ENCODE data around the gene LTO1. TPM values are rescaled to one million over a fixed set of nuclear protein-coding genes. Genes with fewer than 3 reads are reported as not detected.

The LTO1 gene
- total and polyA plus RNA-seq, 2 of the 13 experiments (the other 11 are each of a cell fraction or from before 2014, with no cell fraction given) = 11.8 to 15.0 TPM

DNA sequence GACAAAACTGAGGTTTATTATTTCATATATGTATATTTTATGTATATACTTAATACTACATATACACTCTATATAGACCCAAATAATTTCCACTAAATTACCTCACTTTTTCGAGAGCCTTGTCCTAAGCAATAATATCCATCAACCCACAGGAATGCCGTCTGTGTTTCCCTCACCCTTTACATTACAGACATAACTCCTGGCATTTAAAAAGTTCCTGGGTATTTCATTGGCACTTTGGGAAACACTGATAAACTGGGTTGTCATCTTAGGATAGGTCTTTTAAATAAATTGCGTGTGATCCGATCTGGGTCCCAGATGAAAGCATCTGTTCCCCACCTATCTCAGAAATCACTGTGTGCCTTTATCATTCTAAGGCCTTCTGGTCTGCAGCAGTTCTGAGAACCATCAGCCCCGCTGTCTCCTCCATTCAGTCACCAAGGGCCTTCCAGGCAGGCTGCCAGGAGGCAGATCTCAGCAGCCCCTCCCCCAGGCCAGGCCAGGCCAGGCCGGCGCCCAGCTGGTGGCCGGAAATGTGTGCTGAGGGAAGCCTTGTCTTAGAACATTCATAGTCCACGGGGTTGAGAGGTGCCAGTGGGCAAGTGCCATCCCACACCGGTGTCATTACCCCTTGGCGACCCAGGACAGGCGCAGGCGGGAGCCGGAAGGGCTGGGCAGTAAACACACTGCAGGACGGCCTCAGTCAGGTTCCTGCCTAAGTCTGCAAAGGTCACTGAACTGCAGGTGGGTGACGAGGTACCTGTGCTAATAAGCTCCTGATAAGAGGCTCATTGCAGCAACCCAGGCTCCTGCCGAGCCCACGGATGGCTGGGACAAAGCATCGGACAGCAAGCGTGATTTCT is 25.4 kb upstream of the LTO1 start (continued):
- TF ChIP-seq, protein P1, sequence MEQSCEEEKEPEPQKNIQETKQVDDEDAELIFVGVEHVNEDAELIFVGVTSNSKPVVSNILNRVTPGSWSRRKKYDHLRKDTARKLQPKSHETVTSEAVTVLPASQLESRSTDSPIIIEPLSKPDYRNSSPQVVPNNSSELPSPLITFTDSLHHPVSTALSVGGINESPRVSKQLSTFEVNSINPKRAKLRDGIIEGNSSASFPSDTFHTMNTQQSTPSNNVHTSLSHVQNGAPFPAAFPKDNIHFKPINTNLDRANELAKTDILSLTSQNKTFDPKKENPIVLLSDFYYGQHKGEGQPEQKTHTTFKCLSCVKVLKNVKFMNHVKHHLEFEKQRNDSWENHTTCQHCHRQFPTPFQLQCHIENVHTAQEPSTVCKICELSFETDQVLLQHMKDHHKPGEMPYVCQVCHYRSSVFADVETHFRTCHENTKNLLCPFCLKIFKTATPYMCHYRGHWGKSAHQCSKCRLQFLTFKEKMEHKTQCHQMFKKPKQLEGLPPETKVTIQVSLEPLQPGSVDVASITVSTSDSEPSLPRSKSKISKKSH (CRISPR knock-in tag; IDR thresholded peaks at IDR 0.05; ENCODE audit: borderline replicate concordance) = 0 out of 2 replicates have a peak, but pooled peaks have one; percentile 53
- TF ChIP-seq FOSL2 (CRISPR knock-in tag; IDR thresholded peaks at IDR 0.05) (peak; percentile 69), NFIB (CRISPR knock-in tag; IDR thresholded peaks at IDR 0.05; ENCODE audit: borderline replicate concordance) (no peak), ASH2L (IDR thresholded peaks at IDR 0.05; ENCODE audit: insufficient read length, low read depth, low read length) (no peak), ZNF781 (CRISPR knock-in tag; IDR thresholded peaks at IDR 0.05; ENCODE audit: borderline replicate concordance, not compliant biosample characterization) (no peak), AHR (CRISPR knock-in tag; IDR thresholded peaks at IDR 0.05) (0 out of 2 replicates have a peak, but pooled peaks have one; percentile 46), TGIF2 (CRISPR knock-in tag; IDR thresholded peaks at IDR 0.05) (no peak; the same call in 1 of the 2 replicates), KLF11 (CRISPR knock-in tag; IDR thresholded peaks at IDR 0.05) (peak; percentile 48; the same call in 1 of the 2 replicates)
- TF ChIP-seq, protein P2, sequence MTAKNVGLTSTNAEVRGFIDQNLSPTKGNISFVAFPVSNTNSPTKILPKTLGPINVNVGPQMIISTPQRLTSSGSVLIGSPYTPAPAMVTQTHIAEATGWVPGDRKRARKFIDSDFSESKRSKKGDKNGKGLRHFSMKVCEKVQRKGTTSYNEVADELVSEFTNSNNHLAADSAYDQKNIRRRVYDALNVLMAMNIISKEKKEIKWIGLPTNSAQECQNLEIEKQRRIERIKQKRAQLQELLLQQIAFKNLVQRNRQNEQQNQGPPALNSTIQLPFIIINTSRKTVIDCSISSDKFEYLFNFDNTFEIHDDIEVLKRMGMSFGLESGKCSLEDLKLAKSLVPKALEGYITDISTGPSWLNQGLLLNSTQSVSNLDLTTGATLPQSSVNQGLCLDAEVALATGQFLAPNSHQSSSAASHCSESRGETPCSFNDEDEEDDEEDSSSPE (CRISPR knock-in tag; IDR thresholded peaks at IDR 0.05) = 0 out of 2 replicates have a peak, but pooled peaks have one; percentile 29
- TF ChIP-seq, protein P3, sequence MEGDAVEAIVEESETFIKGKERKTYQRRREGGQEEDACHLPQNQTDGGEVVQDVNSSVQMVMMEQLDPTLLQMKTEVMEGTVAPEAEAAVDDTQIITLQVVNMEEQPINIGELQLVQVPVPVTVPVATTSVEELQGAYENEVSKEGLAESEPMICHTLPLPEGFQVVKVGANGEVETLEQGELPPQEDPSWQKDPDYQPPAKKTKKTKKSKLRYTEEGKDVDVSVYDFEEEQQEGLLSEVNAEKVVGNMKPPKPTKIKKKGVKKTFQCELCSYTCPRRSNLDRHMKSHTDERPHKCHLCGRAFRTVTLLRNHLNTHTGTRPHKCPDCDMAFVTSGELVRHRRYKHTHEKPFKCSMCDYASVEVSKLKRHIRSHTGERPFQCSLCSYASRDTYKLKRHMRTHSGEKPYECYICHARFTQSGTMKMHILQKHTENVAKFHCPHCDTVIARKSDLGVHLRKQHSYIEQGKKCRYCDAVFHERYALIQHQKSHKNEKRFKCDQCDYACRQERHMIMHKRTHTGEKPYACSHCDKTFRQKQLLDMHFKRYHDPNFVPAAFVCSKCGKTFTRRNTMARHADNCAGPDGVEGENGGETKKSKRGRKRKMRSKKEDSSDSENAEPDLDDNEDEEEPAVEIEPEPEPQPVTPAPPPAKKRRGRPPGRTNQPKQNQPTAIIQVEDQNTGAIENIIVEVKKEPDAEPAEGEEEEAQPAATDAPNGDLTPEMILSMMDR (CRISPR knock-in tag; IDR thresholded peaks at IDR 0.05) = peak; percentile 26
- TF ChIP-seq, protein P4, sequence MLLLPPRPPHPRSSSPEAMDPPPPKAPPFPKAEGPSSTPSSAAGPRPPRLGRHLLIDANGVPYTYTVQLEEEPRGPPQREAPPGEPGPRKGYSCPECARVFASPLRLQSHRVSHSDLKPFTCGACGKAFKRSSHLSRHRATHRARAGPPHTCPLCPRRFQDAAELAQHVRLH (CRISPR knock-in tag; IDR thresholded peaks at IDR 0.05; ENCODE audit: borderline replicate concordance, low read depth) = peak; percentile 22; the same call in 1 of the 2 replicates
- TF ChIP-seq, protein P5, sequence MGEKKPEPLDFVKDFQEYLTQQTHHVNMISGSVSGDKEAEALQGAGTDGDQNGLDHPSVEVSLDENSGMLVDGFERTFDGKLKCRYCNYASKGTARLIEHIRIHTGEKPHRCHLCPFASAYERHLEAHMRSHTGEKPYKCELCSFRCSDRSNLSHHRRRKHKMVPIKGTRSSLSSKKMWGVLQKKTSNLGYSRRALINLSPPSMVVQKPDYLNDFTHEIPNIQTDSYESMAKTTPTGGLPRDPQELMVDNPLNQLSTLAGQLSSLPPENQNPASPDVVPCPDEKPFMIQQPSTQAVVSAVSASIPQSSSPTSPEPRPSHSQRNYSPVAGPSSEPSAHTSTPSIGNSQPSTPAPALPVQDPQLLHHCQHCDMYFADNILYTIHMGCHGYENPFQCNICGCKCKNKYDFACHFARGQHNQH (CRISPR knock-in tag; IDR thresholded peaks at IDR 0.05) = peak; percentile 63; the same call in 1 of the 2 replicates
- TF ChIP-seq, protein P6, sequence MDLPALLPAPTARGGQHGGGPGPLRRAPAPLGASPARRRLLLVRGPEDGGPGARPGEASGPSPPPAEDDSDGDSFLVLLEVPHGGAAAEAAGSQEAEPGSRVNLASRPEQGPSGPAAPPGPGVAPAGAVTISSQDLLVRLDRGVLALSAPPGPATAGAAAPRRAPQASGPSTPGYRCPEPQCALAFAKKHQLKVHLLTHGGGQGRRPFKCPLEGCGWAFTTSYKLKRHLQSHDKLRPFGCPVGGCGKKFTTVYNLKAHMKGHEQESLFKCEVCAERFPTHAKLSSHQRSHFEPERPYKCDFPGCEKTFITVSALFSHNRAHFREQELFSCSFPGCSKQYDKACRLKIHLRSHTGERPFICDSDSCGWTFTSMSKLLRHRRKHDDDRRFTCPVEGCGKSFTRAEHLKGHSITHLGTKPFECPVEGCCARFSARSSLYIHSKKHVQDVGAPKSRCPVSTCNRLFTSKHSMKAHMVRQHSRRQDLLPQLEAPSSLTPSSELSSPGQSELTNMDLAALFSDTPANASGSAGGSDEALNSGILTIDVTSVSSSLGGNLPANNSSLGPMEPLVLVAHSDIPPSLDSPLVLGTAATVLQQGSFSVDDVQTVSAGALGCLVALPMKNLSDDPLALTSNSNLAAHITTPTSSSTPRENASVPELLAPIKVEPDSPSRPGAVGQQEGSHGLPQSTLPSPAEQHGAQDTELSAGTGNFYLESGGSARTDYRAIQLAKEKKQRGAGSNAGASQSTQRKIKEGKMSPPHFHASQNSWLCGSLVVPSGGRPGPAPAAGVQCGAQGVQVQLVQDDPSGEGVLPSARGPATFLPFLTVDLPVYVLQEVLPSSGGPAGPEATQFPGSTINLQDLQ (CRISPR knock-in tag; IDR thresholded peaks at IDR 0.05) = 0 out of 2 replicates have a peak, but pooled peaks have one; percentile 41
- TF ChIP-seq, protein P7, sequence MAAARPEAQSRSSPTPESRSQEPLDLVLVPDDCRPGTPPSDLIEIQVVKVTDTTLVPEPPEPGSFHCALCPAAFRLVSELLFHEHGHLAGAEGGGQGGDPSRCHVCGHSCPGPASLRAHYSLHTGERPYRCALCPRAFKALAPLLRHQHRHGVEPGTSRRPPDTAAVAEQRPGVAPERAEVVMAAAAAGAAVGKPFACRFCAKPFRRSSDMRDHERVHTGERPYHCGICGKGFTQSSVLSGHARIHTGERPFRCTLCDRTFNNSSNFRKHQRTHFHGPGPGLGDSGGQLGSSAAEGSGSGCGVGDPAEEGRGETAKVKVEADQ (CRISPR knock-in tag; IDR thresholded peaks at IDR 0.05; ENCODE audit: borderline replicate concordance) = no peak
- TF ChIP-seq, protein P8, sequence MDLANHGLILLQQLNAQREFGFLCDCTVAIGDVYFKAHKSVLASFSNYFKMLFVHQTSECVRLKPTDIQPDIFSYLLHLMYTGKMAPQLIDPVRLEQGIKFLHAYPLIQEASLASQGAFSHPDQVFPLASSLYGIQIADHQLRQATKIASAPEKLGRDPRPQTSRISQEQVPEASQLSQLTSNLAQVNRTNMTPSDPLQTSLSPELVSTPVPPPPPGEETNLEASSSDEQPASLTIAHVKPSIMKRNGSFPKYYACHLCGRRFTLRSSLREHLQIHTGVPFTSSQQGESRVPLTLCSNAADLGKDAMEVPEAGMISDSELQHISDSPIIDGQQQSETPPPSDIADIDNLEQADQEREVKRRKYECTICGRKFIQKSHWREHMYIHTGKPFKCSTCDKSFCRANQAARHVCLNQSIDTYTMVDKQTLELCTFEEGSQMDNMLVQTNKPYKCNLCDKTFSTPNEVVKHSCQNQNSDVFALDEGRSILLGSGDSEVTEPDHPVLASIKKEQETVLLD (CRISPR knock-in tag; IDR thresholded peaks at IDR 0.05; ENCODE audit: low read depth) = no peak

Measured in HepG2 (cell line).